NCI-H128 (cell line): ENCODE measurements around the gene UBR4.
"Not testable (repeated sequence)": the region's sequence is repeated elsewhere in the genome, so short reads cannot be mapped to it uniquely, and the experiment has no call there.

Experiments
- DNase-seq: peaks from one replicate; lab custom pipeline; 2025; ENCODE audit not compliant: unreplicated experiment; lab: John Stamatoyannopoulos, UW

UBR4 gene

DNA sequence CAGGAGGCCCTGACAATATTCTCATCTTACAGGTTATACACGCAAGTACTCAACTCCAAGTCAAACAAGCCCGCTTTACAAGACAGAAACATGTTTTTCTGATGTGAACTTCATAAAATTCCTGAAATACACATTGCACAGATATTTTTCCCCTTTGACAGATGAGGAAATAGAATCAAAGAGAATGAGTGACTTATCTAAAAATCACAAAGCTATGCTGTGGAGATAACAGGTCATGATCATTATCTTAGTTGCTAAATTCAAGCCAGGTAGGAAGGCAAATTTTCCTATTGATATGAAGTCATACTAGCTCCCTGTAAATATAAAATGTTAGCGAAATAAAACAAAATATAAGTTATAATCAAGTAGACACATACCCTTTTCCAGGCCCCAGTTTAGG is 18.3 kb downstream of the UBR4 start:
- DNase-seq = no peak

- no peak for DNase-seq
These were observed 19.6 kb downstream of the UBR4 start for GRCh38 chr1:19190468-19190867.

DNA sequence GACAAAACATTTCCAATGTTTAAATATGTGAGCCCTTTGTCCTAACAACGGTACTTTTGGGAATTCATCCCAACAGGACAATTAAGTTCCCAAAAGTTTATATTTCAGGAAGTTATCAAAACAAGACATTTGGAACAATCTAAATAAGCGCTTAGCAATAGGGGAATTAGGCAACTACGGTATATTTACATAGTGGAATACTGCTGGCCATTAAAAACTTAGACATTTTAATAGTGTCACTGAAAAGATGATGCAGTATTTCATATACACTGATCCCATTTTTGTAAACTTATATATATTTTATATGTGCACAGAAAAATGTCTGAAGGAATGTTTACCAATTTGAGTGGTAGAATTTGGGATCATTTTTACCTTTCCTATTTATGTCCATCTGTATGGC is 20.8 kb downstream of the UBR4 start:
- DNase-seq = no peak

DNA sequence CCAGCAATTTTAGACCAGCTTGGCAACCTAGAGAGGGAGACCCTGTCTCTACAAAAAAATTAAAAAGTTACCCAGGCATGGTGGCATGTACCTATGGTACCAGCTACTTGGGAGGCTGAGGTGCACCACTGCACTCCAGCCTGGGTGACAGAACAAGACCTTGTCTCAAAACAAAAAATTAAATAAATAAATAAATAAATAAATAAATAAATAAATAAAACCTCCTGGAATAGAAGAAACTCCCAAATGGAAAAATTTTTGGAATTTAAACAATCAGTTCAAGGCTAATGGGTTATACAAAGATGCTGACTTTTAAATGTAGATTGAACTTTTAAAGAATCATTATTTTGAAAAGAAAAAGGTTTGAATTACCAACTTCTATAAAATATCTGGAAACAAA is 22.2 kb downstream of the UBR4 start:
- DNase-seq = no peak

GRCh38 chr1:19186001-19186400 is 24.1 kb downstream of the UBR4 start:
- DNase-seq = no peak

DNA sequence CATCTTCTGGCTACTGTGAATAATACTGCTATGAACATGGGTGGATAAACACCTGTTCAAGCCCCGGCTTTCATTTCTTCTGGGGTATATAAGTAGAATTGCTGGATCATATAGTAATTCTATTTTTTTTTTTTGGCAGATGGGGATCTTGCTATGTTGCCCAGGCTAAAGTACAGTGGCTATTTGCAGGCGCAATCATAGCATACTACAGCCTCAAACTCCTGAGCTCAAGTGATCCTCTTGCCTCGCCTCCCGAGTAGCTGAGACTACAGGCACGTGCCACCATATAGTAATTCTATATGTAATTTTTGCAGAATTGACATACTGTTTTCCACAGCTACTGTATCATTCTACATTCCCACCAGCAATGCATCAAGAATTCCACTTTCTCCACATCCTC is 27.8 kb downstream of the UBR4 start:
- DNase-seq = no peak

DNA sequence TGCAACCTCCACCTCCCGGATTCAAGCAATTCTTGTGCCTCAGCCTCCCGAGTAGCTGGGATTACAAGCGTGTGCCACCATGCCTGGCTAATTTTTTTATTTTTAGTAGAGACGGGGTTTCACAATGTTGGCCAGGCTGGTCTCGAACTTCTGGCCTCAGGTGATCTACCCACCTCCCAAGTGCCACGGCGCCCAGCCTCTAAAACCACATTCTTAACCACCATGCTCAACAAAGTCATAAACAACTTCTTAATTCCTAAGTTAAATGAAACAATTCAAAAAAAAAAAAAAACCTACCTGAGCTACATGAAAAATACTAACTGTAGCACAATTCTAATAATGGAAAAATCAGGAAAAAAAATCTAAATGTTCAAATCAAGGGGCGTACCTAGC is 29.8 kb downstream of the UBR4 start:
- not testable (repeated sequence) for DNase-seq

- DNase-seq = no peak
These were observed 30.3 kb downstream of the UBR4 start for GRCh38 chr1:19179597-19180264.

GRCh38 chr1:19178734-19179398 is 31.2 kb downstream of the UBR4 start:
- no peak for DNase-seq

DNA sequence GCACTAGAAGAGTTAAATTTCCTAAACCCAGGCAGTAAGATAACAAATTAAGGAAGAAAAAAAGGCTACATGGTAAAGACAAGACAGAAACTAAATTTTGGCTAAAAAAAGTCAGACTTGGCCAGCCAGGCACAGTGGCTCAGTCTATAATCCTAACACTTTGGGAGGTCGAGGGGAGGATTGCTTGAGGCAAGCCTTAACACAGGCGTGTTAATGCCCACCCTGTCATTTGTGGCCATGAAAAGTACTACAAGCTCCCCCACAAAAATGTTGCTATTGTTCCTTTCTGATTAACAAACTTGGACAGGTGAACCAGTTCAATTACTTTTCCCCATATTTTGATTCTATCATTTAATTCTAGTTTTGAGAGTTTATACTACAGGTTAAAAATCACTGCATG is 32.3 kb downstream of the UBR4 start:
- no peak for DNase-seq

DNA sequence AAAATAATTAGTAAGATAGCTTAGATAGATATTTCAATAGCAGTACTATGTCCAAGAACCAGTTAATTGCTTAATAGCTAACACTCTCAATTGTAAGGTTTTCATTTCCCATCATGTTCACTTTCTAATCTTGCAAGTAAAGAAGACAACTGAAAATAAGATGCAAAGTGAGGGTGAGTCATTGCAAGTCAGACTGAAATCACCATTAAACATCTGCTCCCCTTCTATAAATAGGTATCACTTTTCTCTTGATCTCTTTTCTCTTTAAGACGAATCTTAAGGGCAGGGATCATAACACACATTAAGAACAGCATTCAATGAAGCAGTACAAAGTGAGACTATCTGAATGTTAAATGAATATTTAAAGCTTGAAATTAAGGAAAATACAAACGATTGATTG is 40.4 kb downstream of the UBR4 start:
- no peak for DNase-seq

DNA sequence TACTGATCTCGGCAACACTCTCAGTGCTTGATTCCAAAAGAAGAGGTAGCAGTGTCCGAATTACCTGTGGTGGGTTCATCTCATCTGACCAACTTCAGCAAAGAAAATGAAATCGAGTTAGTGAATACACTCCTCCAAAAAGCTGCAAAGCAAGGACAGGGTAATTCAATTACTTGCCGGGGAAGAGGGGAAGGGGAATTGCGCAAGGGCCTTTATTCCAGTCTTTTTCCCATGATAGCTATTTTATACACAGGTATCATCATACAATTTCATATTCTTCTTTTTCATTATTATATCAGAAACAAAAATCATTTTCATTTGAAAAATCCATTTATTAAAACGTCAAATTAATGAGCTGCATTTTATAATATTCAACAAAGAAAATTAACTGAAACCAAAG is 42.9 kb downstream of the UBR4 start:
- DNase-seq = no peak

GRCh38 chr1:19166066-19166465 is 44.0 kb downstream of the UBR4 start:
- no peak for DNase-seq

DNA sequence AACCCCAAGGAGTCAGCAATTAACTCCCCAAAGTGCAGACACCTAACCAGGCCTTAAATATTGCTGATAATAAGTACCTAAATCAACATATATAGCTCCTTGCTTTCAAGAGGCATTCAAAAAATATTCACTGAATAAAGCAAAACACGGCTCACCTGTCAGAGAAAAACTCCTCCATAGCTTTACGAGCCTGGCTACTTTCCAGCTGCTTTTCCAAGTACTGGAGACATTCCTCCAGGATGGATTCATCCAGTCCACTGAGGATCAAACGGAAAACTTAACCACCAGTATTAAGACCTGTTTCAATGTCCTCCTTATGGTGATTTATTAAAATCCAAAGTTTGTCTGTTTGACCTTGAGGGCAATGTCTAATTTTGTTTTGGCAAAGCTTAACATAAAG is 44.6 kb downstream of the UBR4 start:
- DNase-seq = no peak

DNA sequence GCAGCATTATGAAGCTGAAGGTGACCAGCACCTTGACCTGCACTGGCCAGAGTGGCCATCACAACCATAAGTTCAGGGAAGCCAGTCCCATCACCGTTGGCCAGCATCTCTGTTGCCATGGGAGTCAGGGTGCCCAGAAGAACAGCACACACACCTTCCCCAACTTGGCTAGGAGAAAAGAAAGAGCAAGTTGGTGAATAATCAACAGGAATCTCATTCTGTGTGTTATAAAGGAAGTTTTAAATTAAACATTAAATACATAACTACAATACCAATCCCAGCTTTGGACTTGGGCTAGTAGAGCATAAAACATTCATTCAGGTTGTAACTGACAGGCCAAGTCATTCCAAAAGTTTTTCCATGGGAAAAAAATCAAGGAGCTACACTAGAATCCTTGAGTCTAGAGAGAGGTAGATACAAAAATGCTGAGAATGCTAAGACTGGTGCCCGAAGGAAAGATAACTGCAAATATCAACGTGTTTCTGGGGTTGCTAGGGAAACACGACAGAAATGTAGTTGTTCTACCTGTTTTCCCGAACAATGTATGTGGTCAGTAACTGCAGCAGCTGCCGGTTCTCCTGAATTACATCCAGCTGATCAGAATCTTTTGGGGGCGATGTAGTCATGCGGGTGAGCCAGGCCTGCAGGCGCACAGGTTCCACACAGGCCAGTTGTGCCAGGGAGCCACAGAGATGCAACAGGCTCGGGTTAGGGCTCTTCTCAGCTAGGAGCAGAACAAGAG is 45.6 kb downstream of the UBR4 start:
- no peak for DNase-seq

DNA sequence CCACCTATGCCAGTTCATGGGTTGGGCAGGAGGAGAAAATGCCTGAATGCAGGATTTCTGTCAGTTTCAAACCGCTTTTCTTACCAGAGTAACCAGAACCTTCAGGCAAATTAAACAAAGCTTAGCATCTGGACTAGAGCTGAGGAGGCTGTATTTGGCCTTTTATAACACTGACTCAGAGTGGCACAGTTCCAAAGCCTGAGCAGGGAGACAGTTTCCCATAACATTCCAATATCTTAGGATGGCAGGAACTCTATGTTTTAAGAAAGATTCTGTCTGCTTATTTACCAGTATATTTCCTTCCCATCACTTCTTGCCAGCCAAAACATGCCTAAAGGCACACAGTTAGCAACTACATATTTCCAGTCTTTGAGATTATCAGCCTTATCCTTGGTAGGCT is 46.8 kb downstream of the UBR4 start:
- no peak for DNase-seq

DNA sequence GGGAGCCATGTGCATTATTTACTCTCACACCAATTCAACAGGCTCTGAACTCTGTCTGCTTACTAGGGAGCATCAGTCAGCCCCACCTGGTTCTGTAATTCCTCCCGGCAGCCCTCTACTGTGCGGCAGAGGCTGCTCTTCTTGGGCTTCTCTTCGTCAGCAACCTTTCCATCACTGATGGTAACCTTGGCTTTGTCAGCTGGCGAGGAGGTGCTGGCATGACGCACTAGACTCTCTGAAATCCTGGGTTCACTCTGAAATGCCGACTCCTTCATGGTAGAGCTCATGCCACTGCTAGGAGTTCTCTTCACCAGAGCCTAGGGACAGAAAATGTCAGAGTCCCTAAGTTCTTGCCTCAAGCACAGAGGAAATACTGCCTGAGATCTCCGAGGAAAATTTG is 49.2 kb downstream of the UBR4 start:
- no peak for DNase-seq

- no peak for DNase-seq
These were observed 52.4 kb downstream of the UBR4 start for GRCh38 chr1:19157653-19158052.

- no peak for DNase-seq
These were observed 53.4 kb downstream of the UBR4 start for GRCh38 chr1:19156676-19157075.

DNA sequence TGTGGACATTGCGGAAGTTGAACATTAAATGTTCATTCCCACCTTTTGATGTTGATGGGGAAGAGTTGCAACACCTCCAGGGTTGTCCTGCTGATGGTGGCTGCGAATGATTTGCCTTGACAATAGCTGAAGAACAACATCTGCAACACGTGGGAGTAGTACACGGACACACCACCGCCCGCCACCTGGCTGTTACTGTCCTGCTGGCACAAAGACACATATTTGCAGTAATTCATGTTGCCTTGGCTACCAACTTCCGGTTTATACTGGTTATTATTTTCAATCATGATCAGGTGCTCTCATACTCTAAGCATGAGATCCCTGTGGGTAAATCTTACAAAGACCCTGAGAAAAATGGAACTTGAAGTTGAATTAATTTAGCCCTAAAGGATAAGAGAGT is 55.2 kb downstream of the UBR4 start:
- no peak for DNase-seq

GRCh38 chr1:19153169-19153568 is 56.9 kb downstream of the UBR4 start:
- DNase-seq = no peak

DNA sequence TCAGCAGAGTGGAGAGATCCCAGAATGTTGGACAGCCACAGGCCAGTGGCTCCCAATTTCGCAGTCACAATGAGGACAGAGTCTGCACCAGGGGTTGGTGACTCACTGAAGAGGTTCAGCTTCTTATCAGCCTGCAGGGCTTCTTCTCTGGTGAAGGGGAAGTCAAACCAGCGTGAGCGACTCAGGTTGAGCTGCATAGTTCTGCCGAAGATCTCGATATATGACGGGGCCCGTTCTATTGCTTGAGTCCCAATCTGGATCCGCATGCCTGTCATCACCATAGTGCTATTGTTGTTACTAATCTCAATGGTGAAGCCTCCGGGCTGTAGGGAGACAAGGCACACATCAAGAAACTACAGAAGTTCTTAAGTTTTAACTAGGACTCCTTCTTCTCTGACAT is 58.5 kb downstream of the UBR4 start:
- no peak for DNase-seq
